ENCODE data around the gene LSM7. TPM values are rescaled to one million over a fixed set of nuclear protein-coding genes. Genes with fewer than 3 reads are reported as not detected.

The LSM7 gene
- total RNA-seq, 1 donor from 2014 or later = 55.9 TPM

DNA sequence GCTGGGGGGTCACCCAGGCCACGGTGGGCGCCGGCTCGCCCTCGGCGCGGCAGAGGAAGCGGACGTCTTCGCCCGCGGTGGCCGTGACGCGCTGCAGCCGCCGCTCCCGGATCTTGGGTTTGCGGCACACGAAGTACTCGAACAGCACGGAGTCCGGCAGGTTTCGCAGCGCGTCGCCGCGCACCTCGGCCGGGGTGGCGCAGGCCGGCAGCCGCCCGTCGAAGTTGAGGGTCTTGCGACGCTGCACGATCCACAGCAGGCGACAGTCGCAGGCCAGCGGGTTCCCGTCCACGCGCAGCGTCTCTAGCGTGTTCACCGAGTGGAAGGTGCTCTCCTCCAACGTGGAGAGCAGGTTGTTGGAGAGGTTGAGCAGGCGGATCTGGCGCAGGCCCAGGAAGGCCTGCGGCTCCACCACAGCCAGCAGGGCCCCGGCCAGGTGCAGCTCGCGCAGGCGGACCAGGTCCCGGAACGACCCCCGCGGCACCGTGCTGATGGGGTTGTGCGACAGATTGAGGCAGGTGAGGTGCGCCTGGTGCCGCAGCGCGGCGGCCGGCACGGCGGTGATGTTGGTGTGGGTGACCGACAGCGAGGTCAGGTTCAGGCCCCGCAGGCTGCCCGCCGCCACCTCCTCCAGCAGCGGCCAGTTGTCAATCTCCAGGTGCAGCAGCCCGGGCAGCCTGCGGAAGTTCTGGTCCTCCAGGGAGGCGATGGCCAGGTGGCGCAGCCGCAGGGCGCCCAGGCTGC is 37.8 kb downstream of the LSM7 start:
- Histone ChIP-seq H3K4me3 (peak overlapping the region; percentile 50), H3K27ac (peak overlapping the region; percentile 75), H3K27me3 (peaks cover 59% of the 10 kb centered on the region), H3K9me3 (no peaks in the 10 kb centered on the region), H3K4me1 (peaks cover 15% of the 10 kb centered on the region), H3K36me3 (no peaks in the 10 kb centered on the region)
- no peak for DNase-seq
- peak; percentile 4 for ATAC-seq
- intact Hi-C loops (cut with DNase I) = no loop called here
- TF ChIP-seq, protein P1, sequence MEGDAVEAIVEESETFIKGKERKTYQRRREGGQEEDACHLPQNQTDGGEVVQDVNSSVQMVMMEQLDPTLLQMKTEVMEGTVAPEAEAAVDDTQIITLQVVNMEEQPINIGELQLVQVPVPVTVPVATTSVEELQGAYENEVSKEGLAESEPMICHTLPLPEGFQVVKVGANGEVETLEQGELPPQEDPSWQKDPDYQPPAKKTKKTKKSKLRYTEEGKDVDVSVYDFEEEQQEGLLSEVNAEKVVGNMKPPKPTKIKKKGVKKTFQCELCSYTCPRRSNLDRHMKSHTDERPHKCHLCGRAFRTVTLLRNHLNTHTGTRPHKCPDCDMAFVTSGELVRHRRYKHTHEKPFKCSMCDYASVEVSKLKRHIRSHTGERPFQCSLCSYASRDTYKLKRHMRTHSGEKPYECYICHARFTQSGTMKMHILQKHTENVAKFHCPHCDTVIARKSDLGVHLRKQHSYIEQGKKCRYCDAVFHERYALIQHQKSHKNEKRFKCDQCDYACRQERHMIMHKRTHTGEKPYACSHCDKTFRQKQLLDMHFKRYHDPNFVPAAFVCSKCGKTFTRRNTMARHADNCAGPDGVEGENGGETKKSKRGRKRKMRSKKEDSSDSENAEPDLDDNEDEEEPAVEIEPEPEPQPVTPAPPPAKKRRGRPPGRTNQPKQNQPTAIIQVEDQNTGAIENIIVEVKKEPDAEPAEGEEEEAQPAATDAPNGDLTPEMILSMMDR (IDR thresholded peaks at IDR 0.05) = no peak

DNA sequence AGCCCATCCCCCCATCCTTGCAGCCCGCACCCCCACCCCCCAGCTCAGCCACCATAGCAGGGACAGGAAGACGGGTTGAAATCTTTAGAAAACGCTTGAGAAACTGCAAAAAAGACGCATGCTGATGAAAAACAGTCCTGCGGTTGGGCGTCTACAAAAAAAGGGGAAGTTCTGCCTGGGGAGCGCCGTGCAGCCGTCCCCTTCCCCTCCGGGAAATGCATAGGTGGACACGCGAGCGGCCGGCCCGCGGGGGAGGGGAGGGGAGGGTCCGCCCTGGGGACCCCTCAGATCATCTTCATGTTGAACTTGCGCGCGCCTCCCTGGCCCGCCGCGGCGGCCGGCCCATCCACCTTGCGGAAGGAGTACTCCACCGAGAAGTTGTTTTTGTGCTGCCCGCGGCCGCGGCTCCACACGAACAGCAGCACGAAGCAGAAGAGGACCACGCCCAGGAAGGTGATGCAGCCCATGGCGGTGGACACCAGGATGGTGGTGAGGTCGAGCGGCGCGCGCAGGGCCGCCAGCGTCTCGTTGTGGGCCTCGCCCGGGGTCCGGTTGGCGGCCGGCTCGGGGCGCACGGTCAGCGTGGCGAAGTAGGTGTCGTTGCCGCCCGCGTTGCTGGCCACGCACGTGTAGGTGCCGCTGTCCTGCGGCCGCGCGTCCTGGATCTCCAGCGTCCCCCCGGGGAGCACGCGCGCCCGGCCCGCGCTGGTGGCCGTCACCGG is 38.5 kb downstream of the LSM7 start:
- intact Hi-C loops (cut with DNase I) = no loop called here
- peaks cover 52% of the 10 kb centered on the region for H3K27me3 ChIP-seq
- peak; percentile 62 for ATAC-seq

DNA sequence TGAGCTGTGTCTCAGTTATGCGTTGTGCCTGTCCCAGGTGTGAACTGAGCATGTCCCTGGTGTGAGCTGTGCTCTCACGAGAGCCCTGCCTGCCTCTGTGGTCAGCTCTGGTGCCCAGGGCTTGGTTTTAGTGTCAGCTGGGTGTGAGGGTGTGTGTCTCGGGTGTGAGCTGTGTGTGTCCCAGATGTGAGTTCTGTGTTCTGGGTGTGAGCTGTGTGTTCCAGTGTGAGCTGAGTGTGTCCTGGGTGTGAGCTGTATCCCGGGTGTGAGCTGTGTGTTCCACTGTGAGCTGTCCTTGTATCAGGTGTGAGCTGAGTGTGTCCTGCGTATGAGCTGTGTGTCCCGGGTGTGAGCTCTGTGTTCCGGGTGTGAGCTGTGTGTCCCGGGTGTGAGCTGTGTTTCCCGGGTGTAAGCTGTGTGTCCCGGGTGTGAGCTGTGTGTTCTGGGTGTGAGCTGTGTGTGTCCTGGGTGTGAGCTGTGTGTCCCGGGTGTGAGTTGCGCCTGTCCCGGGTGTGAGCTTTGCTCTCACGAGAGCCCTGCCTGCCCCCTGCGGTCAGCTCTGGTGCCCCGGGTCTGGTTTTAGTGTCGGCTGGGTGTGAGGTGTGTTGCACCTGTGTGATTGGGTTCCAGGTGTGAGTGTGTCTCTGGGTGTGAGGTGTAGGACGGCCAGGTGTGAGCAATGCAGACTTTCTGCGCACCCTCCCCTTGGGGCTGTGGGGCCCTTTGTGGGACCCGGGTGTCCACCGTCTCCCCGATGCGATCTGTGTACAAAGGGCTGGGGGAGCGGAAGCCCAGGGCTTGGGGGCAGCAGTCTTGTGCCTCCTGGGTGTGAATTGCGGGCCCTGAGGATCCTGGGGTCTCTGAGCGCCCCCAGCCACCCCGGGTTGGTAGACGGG is 39.3 kb downstream of the LSM7 start:
- H3K9me3 ChIP-seq = no peaks in the 10 kb centered on the region

More for the DNA sequence above, 38.5 kb downstream of the LSM7 start:
- peak; percentile 82 for DNase-seq
- H3K9me3 ChIP-seq = no peaks in the 10 kb centered on the region
- peak overlapping the region; percentile 50 for H3K4me3 ChIP-seq
- H3K36me3 ChIP-seq = no peaks in the 10 kb centered on the region
- TF ChIP-seq, protein P1 (IDR thresholded peaks at IDR 0.05) = no peak
- H3K27ac ChIP-seq = peak overlapping the region; percentile 75
- H3K4me1 ChIP-seq = peaks cover 15% of the 10 kb centered on the region

DNA sequence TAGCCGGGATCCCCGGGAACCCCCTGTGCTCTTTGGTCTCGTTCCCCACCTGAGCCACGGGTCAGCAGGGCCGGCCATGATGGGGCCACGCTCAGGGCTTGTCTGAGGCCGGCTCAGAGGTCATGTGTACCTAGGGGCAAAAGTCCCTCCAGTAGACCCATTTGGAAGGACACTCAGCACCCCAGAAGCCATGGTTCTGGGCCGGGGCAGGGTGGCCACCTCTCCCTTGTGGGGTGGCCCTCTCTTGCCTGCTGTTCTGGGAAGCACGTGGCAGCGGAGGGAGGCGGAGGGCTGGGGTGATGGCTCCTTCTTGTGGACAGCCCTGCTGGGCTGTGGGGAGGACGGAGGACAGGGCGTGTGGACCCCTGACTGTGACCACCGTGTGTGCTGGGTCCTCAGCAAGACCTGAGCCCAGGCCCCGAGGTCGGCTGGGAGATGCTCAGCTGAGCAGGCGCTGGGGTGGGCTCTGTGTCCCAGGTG is 40.0 kb downstream of the LSM7 start:
- H3K27me3 ChIP-seq = peaks cover 41% of the 10 kb centered on the region
- no peaks in the 10 kb centered on the region for H3K9me3 ChIP-seq
- ATAC-seq = no peak
- DNase-seq = no peak
- intact Hi-C loops (cut with DNase I) = no loop called here
- H3K27ac ChIP-seq = peak overlapping the region; percentile 24
- TF ChIP-seq, protein P1 (IDR thresholded peaks at IDR 0.05) = no peak
- peaks cover 15% of the 10 kb centered on the region for H3K4me1 ChIP-seq
- no peak overlapping the region for H3K4me3 ChIP-seq
- H3K36me3 ChIP-seq = no peaks in the 10 kb centered on the region

More for the DNA sequence above, 39.3 kb downstream of the LSM7 start:
- DNase-seq (no peak), ATAC-seq (no peak)
- H3K36me3 ChIP-seq = no peaks in the 10 kb centered on the region
- H3K4me1 ChIP-seq = peaks cover 15% of the 10 kb centered on the region
- H3K27ac ChIP-seq = peak overlapping the region; percentile 75
- H3K4me3 ChIP-seq = peak overlapping the region; percentile 50
- peaks cover 48% of the 10 kb centered on the region for H3K27me3 ChIP-seq
- TF ChIP-seq, protein P1 (IDR thresholded peaks at IDR 0.05) = no peak
- intact Hi-C loops (cut with DNase I) = no loop called here

DNA sequence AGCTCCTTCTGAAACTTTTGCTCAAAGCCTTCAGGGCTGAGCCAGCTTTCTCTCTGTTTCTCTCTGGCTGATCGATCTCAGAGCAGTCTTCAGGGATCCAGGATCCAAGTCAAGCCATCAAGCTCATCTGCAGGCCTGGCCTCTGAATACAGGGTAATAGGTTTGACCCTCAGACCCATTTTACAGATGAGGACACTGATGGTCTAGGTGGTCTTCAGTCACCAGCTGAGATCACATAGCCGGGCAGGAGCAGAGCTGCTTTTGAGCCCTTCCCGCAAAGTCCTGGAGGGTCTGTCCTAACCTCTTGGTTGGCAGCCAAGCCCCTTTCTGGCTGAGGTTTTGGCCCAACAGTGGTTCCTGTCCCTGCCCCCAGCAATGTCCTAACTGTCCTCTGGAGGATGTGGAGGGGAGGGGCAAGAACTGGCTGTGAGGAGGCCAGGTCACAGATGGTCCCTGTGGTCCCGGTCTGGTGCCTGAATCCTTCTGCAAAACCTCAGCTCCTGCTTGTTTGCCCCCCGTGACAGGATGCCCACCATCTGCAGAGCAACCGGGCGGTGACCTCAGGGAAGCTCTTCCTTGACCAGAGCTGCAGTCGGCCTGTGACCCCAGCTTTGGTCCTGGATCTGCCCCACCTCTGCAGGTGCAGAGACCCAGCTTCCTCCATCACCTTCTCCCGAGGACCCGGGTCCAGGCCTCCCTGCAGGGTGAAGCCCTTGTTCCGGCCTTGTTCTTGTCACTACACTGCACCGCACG is 40.6 kb downstream of the LSM7 start:
- no peak for DNase-seq
- H3K4me1 ChIP-seq = peaks cover 15% of the 10 kb centered on the region
- TF ChIP-seq, protein P1 (IDR thresholded peaks at IDR 0.05) = no peak
- H3K27ac ChIP-seq = no peak overlapping the region
- no peak overlapping the region for H3K4me3 ChIP-seq
- no peaks in the 10 kb centered on the region for H3K36me3 ChIP-seq
- peak; percentile 3 for ATAC-seq
- intact Hi-C loops (cut with DNase I) = no loop called here
- H3K27me3 ChIP-seq = peaks cover 35% of the 10 kb centered on the region
- no peaks in the 10 kb centered on the region for H3K9me3 ChIP-seq
